ENCODE measurements around the gene PRAME.

The PRAME gene

DNA sequence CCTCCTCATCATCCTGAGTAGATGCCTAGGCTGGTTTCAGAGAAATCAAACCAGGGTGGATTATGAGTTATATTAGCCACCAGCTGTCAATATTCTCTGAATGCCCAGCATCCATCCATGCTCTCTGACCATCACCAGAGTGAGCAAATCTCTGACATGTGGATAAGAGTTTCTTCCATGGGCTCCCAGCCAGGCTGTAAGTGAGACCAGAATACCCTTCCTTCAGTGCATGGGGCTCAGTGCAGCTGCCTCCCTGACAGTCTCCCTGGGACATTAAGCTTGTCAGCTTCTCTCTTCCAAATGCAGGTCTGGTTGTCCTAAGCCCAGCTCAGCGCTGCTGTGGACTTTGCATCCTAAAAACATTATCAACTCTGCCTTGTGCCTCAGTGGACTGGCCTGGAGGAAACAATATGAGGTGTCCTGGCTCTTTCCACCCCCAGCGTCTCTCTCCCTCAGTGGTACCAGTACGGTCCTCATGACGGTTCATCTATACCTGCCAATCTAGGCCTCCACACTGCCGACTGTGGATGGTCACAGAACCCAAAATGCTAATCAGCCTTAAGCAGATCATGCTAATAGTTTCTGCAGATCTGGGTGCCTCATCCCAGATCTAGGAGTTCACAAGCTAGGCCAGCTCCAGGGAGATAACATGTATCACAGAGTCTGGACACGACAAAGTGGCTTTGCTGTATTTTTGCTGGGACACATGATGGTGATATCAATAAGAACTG is 41.6 kb upstream of the PRAME start:
- no peak for DNase-seq
- TF ChIP-seq CTCF (IDR thresholded peaks at IDR 0.05) = no peak
- Mint-ChIP-seq H3K27me3 (ENCODE audit: low read depth, poor library complexity) (peaks cover 54% of the 10 kb centered on the region), H3K4me3 (no peak overlapping the region), H3K9me3 (no peaks in the 10 kb centered on the region), H3K36me3 (ENCODE audit: low read depth) (no peaks in the 10 kb centered on the region), H3K4me1 (peaks cover 3% of the 10 kb centered on the region), H3K27ac (no peak overlapping the region)

- no peaks in the 10 kb centered on the region for H3K36me3 Mint-ChIP-seq (ENCODE audit: low read depth)
- H3K9me3 Mint-ChIP-seq = no peaks in the 10 kb centered on the region
- H3K4me1 Mint-ChIP-seq = peaks cover 6% of the 10 kb centered on the region
- H3K27me3 Mint-ChIP-seq (ENCODE audit: low read depth, poor library complexity) = peaks cover 53% of the 10 kb centered on the region
- H3K27ac Mint-ChIP-seq = no peak overlapping the region
- TF ChIP-seq CTCF (IDR thresholded peaks at IDR 0.05) = no peak
- H3K4me3 Mint-ChIP-seq = no peak overlapping the region
- no peak for DNase-seq
These were observed 40.2 kb upstream of the PRAME start for GRCh38 chr22:22599248-22599647.

DNA sequence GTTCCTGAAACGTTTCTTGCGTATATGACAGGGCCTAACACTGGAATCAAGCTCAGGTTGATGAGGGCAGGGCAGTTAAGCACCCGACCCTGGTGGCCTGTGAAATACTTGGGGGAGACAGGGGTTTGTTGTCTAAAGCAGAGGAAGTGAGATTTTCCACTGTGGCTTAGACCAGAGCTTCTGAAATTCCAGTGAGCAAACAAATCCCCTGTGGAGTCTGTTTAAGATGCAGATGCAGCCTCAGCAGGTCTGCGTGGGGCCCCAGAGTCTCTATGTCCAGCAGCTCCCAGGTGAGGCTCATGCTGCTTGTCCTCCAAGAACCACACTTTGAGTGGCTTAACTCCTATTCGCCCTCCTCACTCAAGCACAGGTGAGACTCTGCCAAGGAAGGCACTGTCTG is 39.1 kb upstream of the PRAME start:
- Mint-ChIP-seq H3K4me3 (no peak overlapping the region), H3K4me1 (peaks cover 15% of the 10 kb centered on the region), H3K36me3 (ENCODE audit: low read depth) (no peaks in the 10 kb centered on the region), H3K27me3 (ENCODE audit: low read depth, poor library complexity) (peaks cover 46% of the 10 kb centered on the region), H3K9me3 (no peaks in the 10 kb centered on the region), H3K27ac (no peak overlapping the region)
- TF ChIP-seq CTCF (IDR thresholded peaks at IDR 0.05) = no peak
- no peak for DNase-seq

- H3K9me3 Mint-ChIP-seq = no peaks in the 10 kb centered on the region
- TF ChIP-seq CTCF (IDR thresholded peaks at IDR 0.05) = no peak
- H3K36me3 Mint-ChIP-seq (ENCODE audit: low read depth) = no peaks in the 10 kb centered on the region
- H3K27ac Mint-ChIP-seq = no peak overlapping the region
- no peak overlapping the region for H3K4me3 Mint-ChIP-seq
- H3K27me3 Mint-ChIP-seq (ENCODE audit: low read depth, poor library complexity) = peaks cover 42% of the 10 kb centered on the region
- no peak for DNase-seq
- peaks cover 23% of the 10 kb centered on the region for H3K4me1 Mint-ChIP-seq
These were observed 36.2 kb upstream of the PRAME start for GRCh38 chr22:22595001-22595835.

DNA sequence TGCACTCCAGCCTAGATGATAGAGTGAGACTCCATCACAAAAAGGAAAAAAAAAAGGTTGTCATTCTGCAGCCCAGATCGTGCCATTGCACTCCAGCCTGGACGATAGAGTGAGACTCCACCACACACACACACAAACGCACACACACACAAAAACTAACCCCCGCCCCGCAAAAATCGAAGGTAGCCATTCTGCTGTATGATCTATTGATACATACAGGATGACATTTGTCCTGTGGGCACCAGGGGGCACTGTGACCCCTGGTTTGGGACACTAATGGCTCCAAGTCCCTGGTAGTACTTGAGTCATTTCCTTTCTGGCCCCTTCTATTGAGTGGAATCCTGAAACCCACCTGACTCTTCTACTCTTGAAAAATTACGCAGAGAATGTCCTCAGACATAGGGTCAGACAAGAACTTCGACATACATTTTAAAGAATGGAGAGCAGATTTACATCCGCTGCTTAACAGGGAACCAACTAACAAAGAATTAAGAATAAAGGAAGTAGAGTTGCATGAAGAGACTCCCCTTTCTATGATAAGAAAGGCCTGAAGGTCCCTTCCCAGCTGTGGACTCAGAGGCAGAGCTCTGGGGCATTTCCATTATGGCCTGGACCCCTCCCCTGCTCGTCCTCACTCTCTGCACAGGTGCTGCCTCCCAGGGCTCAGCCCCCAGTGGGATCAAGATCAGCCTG is 35.0 kb upstream of the PRAME start:
- H3K9me3 Mint-ChIP-seq = no peaks in the 10 kb centered on the region
- H3K36me3 Mint-ChIP-seq (ENCODE audit: low read depth) = no peaks in the 10 kb centered on the region
- DNase-seq = peak; percentile 72
- H3K4me3 Mint-ChIP-seq = no peak overlapping the region
- peak; percentile 72 for TF ChIP-seq CTCF (IDR thresholded peaks at IDR 0.05)
- peaks cover 23% of the 10 kb centered on the region for H3K4me1 Mint-ChIP-seq
- H3K27ac Mint-ChIP-seq = no peak overlapping the region
- peaks cover 38% of the 10 kb centered on the region for H3K27me3 Mint-ChIP-seq (ENCODE audit: low read depth, poor library complexity)
